Renal pelvis (tissue), 4 donors: ENCODE results near the gene VSTM2L. TPM values are rescaled to one million over a fixed set of nuclear protein-coding genes. Genes with fewer than 3 reads are reported as not detected.
"Not testable (repeated sequence)": the region's sequence is repeated elsewhere in the genome, so short reads cannot be mapped to it uniquely, and the experiment has no call there.

Experiments
- DNase-seq: peaks from one replicate; pipeline ENCODE4 v3.0.0-alpha.2; 2013
- polyA plus RNA-seq, 3 donors: library from polyadenylated mRNA; unstranded; fragments of 120-200 nt; gene quantifications; one replicate each; pipeline ENCODE4 v1.2.1, GENCODE V29; 2013; ENCODE audit not compliant: insufficient read length in 3 of 3

Gene VSTM2L
- polyA plus RNA-seq, 3 donors: 1.5 to 3.5 (median 2.1) TPM

DNA sequence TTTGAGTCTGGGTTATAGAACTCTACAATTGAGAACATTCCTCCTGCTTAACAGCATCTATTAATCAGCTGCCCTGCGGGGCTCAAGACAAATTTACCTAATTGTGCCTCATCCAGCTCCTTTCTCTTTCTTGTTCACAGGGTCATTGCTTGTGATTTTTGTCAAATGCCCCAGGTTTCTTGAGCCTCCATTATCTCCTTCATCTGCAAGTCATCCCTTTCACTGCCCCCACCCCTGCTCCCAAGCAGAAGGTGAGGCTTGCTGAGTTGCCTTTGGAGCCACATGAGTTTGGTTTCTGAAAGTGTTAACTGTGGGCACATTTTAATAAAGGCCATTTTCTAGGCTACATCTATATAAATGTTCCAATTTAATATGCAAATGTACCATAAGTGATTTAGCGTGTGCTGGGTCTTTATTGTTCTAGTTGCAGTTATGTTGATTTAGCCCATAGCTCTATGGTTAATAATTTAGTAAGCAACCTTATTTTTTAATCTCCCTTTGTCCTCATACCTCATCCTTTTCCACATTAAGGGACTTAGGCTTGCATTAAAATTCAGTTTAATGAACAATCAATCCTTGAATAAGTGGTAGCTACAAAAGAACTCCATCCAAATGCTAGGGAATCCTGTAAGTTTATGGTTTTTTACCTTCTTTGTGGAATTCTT lies 56.1 kb downstream of the VSTM2L start:
- DNase-seq: no peak

DNA sequence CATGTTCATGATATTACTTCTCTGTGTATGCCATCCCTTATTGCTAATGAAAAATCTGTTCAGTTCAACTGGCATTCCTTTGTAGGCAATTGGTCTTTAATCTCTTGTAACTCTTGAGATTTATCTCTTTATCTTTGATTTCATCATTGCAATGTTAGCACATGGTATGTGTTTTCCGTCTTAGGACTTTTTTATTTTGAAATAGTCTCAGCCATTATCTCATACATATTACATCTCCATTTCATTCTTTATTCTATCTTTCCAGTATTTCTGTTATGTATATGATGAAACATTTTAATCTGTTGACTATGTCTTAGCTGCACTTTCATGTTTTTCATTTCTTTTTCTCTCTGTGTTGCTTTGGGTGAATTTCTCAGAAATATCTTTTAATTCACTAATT lies 58.1 kb downstream of the VSTM2L start:
- no peak for DNase-seq

- DNase-seq: not testable (repeated sequence)
Observed at GRCh38 chr20:37963483-37963882, 60.6 kb downstream of the VSTM2L start.

DNA sequence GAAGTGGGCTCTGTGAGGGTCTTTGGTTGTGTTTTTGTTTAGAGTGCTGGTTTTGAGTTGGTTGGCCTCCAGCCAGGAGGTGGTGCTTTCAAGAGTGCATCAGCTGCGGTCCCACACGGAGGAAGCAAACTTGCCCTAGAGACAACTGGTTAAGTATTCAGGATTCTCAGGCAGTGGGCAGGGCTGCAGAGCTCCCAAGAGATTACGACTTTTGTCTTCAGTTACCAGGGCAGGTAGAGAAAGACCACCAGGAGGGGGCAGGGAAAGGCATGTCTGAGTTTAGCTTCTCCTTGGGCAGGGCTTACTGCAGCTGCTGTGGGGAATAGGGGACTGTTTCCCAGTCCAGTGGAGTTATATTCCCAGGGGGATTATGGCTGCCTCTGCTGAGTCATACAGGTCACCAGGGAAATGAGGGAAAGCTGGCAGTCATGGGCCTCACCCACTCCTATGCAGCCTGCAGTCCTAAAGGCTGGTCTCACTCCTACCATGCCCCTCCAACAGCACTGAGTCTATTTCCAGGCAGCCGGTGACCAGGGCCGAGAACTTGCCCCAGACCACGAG lies 66.0 kb downstream of the VSTM2L start:
- DNase-seq: no peak

DNA sequence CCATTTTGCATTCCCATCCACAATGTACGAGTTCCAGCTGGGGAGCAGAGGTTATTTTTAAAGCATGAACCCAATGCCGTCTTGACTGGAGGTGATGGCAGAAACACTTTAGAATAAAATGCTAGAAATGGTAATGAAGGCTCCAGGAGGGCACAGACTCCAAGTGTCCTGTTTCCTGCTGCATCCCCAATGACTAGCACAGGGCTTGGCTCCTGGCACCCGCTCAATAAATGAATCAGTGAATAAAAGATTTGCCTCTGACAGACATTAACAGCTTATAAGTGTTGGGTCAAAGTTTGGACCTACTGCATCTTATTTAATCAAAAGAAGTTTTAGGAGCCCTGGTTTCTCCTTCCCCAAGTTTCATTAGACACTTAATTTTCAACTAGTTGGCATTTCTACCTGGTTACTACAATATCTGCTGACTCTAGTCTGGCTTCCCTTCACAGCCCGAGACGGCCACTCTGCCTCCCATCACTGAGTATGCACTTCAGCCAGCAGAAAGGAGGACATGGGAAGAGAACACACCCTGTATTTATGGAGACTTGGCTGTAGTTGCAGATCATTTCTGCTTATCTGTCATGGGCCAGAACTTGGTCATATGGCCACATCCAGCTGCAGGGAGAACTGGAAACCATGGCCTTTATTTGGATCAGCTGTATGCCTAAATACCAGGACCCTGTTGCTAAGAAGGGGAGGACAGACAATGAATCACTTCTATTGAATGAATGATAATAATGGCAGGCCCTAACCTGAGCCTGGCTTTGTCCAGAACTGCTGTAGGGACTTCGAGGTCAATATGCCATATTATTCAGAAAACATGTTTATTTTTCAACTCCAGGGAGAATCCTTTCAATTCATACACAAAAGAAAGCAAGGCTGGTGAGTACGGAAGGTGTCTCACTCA lies 67.3 kb downstream of the VSTM2L start:
- DNase-seq: no peak

DNA sequence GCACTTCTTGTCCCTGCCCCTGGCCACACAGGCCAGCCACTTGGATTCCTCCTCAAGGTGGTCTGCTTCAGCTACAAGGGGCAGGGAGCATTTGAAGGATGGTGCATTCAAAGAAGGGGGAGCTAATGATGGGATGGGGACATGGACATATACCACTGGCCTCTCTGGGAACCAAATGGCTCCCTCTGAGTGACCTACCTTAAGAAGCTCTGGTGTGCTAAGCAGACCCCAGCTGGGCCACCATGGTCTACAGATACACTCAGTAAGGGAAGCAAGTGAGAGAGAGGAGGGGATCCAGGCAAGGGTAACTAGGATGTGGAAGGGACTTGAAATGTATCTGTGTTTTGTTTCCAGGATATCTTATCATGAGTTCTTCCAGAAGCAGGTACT lies 67.9 kb downstream of the VSTM2L start:
- no peak for DNase-seq

GRCh38 chr20:37971561-37972127 lies 68.7 kb downstream of the VSTM2L start:
- no peak for DNase-seq

- no peak for DNase-seq
Observed at GRCh38 chr20:37972256-37973058, 69.5 kb downstream of the VSTM2L start.

DNA sequence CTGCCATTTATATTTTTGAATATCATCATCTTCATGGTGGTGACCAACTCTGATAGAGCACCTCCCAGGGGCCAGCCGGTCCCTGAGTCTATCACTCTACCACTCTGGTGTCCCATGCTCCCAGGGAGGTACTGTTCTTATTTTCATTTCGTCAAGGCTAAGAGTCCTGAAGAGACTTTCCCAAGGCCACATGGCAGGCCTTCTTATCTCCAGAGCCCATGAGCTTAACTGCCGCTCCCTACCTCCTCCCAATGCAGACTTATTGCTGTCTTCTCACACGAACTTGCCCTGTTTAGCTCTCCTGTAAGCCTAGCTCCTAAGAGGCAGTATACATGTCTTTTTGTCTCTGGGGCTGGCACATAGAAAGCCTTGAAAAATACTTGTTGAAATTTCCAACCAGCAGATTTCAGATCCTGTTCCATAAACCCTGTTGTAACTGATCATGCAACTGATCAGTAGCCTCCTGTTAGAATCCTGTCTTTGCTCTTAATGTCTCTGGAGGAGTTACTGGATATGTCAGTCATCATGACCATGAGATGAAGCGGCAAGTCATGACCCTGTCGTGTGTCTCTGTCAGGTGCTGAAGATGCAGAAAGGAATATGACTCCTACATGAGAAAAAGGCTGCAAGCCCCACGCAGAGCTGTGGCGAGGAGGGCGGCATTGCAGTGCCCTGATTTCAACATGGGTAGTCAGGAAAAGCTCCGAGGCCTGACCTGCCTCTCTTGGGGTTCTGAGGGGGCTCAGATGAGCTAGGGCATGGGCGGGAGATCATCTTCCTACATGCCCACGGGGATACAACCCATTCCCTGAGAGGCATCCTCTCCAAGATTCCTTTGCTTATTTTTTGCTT lies 70.4 kb downstream of the VSTM2L start:
- no peak for DNase-seq

DNA sequence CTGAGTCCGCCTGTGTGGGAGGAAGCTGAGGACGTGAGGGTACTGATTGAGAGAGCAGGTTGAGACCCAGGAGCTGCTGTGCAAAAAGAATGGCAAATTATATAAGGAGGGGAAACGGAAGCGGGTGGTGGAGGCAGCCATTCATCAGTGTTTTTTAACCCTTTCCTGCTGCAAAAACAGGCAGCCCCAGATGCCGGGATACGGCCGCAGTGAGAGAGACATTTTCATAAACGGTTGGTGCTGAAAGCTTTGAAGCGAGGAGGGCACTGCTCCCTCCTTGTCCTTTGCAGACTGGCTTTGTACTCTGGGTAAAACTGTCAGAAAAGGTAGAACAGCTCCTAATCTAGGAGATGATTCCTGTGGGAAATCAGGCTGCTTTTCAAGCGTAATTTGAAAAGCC lies 74.0 kb downstream of the VSTM2L start:
- no peak for DNase-seq

GRCh38 chr20:37977338-37977737 lies 74.4 kb downstream of the VSTM2L start:
- DNase-seq: no peak

- no peak for DNase-seq
Observed at GRCh38 chr20:37977786-37978185, 74.9 kb downstream of the VSTM2L start.

- no peak for DNase-seq
Observed at GRCh38 chr20:37979021-37979985, 76.4 kb downstream of the VSTM2L start.

- DNase-seq: no peak
Observed at GRCh38 chr20:37980383-37980782, 77.5 kb downstream of the VSTM2L start.

DNA sequence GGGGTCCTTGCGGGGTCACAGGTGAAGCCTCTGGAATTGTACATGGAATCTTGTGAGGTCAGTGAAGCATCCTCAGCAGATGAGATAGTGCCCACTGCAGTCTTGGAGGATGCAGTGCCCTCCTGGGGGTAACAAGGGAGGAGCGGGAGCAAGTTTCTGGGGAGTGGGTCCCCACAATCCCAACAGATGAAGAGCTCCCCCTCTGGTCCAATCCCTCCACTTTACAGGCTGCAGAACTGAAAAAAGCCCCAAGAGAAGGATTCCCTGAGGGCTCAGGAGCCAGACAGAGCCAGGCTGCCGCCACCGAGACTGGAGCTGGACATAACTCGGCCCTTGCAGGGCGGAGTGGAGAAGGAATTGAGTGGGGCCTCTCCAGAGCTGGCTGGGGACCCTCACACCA lies 77.9 kb downstream of the VSTM2L start:
- DNase-seq: no peak

- no peak for DNase-seq
Observed at GRCh38 chr20:37981568-37981967, 78.6 kb downstream of the VSTM2L start.

DNA sequence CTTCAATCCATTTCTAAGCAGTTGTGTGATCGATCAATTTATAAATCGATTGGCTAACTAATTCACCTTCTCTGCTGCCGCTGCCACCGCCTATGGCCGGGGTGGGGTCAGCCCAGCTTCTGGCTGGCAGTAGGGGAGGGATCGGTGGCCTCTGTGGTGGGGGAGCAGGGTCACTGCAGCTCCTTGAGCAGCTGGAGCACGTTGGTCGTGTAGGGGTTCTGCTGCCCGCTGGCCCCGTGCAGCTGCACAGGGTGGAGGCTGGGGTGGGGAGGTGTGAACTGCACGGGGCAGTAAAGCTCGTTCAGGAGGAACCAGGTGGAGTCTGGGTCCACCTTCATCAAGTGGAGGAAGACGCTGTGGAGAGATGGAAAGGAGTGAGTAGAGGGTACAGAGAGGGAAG lies 80.4 kb downstream of the VSTM2L start:
- no peak for DNase-seq

- DNase-seq: no peak
Observed at GRCh38 chr20:37984018-37984785, 81.3 kb downstream of the VSTM2L start.
